Upper lobe of left lung (tissue), 4 donors: ENCODE results near the gene C20orf204.

ENCODE experiments used
- CTCF ChIP-seq, 6 experiments: fragments of 450-650 bp in 4 of 6; fragments of 200-600 bp in 2 of 6; sonication (generic) in 2 of 6; IDR thresholded peaks; one replicate each; pipeline ENCODE4 v1.5.1; 2016 to 2019; ENCODE audit warnings: antibody characterized with exemption in 6 of 6
- EP300 ChIP-seq, 4 donors: sonication (generic); formaldehyde crosslinking; IDR thresholded peaks; one replicate each; pipeline ENCODE4 v1.5.1; 2017; ENCODE audit warnings: antibody characterized with exemption in 4 of 4, control low read depth in 2 of 4

GRCh38 chr20:64065974-64066343 lies 30.0 kb downstream of the C20orf204 start:
- TF ChIP-seq CTCF (IDR thresholded peaks at IDR 0.05) (no peak), EP300 (IDR thresholded peaks at IDR 0.05) (no peak)
